ENCODE measurements around the gene CD163.
"Not testable (repeated sequence)": the region's sequence is repeated elsewhere in the genome, so short reads cannot be mapped to it uniquely, and the experiment has no call there.

The CD163 gene

DNA sequence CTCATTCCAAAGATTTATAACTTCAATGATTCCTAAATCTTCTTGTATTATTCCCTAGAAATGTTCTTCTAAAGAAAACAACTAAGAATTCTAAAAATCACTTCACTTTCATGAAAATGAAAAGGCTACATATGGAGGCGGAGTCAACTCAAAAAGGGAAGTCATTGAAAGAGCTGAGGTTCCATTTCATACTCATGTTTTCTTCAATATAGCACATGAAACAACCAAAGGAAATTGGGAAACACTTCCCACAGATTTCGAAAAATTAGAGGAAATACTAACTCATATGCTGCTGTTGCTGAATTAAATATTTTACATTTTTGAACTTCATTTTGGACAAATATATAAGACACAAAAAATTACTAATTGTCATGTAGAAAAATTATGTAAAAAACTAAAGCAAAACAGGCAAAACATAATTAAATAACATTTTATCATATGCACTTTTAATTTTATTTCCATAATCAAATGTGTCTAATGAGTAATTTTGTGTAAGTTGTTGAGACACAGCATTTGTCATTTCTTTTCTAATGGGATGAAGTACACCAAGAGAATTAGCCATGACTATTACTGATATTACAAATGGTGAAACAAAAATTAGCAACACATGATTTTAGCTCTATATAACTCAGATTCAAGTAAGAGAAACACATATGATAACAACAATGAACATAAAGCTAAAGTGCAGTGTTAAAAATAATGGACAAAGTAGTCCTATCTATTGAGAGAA lies at the start of gene CD163:
Gene CD163 (minus strand): TSS at position 92 of the 730 bp plus-strand sequence. CDS start 87 bp downstream, at position 5.
- Mint-ChIP-seq H3K4me3 (no peak within 1 kb of the TSS), H3K27me3 (peaks cover 10% of the 10 kb centered on the region), H3K36me3 (no peaks in the 10 kb centered on the region), H3K9me3 (ENCODE audit: low read depth) (peaks cover 4% of the 10 kb centered on the region), H3K27ac (no peak within 1 kb of the TSS), H3K4me1 (ENCODE audit: low read depth) (no peaks in the 10 kb centered on the region)

DNA sequence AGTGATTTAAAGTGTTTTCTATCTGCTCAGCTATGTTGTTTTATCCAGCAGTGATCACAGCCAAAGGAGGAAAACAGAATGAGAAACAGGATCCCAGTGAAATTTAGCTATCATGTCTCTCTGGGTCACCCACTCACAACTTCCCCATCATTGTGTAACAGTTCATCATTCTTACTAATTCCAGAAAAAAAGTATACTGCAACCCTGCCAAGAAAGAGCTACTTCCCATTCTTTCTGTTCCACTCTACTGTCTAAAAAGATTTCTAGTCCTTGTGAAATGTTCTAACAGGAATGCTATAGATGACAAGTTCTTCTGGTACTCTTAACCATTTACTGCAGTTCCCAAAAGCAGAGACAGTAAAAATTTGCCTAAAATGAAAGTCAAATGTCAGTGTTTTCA lies 39.2 kb upstream of the CD163 start:
- peaks cover 21% of the 10 kb centered on the region for H3K27me3 Mint-ChIP-seq
- no peaks in the 10 kb centered on the region for H3K4me1 Mint-ChIP-seq (ENCODE audit: low read depth)
- H3K9me3 Mint-ChIP-seq (ENCODE audit: low read depth): peaks cover 6% of the 10 kb centered on the region
- peaks cover 10% of the 10 kb centered on the region for H3K36me3 Mint-ChIP-seq
- H3K27ac Mint-ChIP-seq: no peak overlapping the region
- no peak overlapping the region for H3K4me3 Mint-ChIP-seq

DNA sequence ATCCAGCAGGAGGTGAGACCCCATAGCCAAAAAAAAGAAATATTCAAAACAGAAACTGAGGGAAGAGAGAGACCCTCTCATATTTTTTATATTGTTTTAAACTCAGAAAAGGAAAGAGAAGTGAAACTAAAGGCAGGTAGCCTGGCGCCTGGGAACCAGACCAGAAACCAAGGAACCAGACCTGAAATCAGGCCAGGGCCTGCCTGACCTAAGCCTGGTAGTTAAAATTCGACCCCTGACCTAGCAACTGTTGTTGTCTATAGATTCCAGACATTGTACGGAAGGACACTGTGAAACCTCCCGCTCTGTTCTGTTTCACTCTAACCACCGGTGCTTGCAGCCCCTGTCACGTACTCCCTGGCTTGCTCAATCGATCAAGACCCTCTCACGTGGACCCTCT lies 38.5 kb upstream of the CD163 start:
- Mint-ChIP-seq H3K36me3 (peaks cover 14% of the 10 kb centered on the region), H3K27me3 (peaks cover 27% of the 10 kb centered on the region), H3K4me1 (ENCODE audit: low read depth) (no peaks in the 10 kb centered on the region), H3K4me3 (no peak overlapping the region), H3K27ac (no peak overlapping the region), H3K9me3 (ENCODE audit: low read depth) (peaks cover 12% of the 10 kb centered on the region)

DNA sequence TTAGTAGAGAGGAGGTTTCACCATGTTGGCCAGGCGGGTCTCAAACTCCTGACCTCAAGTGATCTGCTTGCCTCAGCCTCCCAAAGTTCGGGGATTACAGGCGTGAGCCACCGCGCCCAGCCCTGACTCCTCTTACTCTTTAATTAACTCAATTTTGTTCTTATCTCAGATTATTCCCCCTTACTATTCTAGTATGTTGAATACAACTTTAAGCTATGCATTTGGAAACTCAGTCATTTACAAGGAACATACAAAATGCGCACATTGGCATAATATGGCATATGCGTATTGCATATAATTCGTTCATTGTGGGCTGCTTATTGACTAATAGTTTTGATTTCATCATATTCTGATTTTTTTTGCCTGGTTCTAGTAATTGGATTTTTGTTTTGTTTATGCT lies 10.8 kb upstream of the CD163 start:
- H3K27me3 Mint-ChIP-seq: no peaks in the 10 kb centered on the region
- no peaks in the 10 kb centered on the region for H3K4me1 Mint-ChIP-seq (ENCODE audit: low read depth)
- H3K27ac Mint-ChIP-seq: no peak overlapping the region
- H3K9me3 Mint-ChIP-seq (ENCODE audit: low read depth): no peaks in the 10 kb centered on the region
- H3K36me3 Mint-ChIP-seq: no peaks in the 10 kb centered on the region
- H3K4me3 Mint-ChIP-seq: no peak overlapping the region

- H3K36me3 Mint-ChIP-seq: no peaks in the 10 kb centered on the region
- no peak overlapping the region for H3K4me3 Mint-ChIP-seq
- no peak overlapping the region for H3K27ac Mint-ChIP-seq
- no peaks in the 10 kb centered on the region for H3K9me3 Mint-ChIP-seq (ENCODE audit: low read depth)
- peaks cover 5% of the 10 kb centered on the region for H3K27me3 Mint-ChIP-seq
- H3K4me1 Mint-ChIP-seq (ENCODE audit: low read depth): no peaks in the 10 kb centered on the region
Observed at GRCh38 chr12:7512553-7512952, 9.0 kb upstream of the CD163 start.

DNA sequence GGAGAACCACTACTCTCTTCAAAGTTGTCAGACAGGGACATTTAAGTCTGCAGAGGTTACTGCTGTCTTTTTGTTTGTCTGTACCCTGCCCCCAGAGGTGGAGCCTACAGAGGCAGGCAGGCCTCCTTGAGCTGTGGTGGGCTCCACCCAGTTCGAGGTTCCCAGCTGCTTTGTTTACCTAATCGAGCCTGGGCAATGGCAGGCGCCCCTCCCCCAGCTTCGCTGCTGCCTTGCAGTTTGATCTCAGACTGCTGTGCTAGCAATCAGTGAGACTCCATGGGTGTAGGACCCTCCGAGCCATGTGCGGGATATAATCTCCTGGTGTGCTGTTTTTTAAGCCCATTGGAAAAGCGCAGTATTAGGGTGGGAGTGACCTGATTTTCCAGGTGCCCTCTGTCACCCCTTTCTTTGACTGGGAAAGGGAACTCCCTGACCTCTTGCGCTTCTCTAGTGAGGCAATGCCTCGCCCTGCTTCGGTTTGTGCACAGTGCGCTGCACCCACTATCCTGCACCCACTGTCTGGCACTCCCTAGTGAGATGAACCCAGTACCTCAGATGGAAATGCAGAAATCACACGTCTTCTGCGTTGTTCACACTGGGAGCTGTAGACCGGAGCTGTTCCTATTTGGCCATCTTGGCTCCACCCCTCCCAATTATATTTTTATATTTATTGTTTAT lies 6.4 kb upstream of the CD163 start:
- not testable (repeated sequence) for H3K4me1 Mint-ChIP-seq (ENCODE audit: low read depth); H3K9me3 Mint-ChIP-seq (ENCODE audit: low read depth); H3K27me3 Mint-ChIP-seq; H3K27ac Mint-ChIP-seq; H3K4me3 Mint-ChIP-seq; H3K36me3 Mint-ChIP-seq

GRCh38 chr12:7502612-7503011 lies 965 bp downstream of the CD163 start:
- Mint-ChIP-seq H3K4me1 (ENCODE audit: low read depth) (no peaks in the 10 kb centered on the region), H3K27me3 (peaks cover 14% of the 10 kb centered on the region), H3K4me3 (no peak overlapping the region), H3K36me3 (no peaks in the 10 kb centered on the region), H3K9me3 (ENCODE audit: low read depth) (peaks cover 4% of the 10 kb centered on the region), H3K27ac (no peak overlapping the region)

DNA sequence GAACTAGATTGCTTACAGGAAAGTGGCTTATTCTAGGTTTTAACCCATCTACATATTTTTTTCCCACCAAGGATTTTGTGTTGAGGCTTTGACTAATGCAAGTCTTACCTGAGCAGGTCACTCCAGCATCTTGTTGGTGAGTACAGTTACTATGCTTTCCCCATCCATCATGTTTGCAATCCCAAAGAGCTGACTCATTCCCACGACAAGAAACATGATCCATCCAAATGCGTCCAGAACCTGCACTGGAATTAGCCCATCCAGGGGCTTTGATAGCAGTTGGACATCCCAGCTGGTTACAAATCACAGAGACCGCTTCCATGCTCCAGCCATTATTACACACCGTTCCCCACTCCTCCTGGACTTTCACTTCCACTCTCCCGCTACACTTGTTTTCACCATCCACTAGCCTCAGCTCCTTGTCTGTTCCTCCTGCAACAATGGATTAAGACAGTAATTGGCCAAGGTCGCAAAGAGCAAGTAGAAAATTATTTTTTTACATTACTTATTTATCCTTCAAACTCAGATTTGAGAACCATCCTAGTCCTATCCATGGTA lies 2.5 kb downstream of the CD163 start:
- Mint-ChIP-seq H3K27ac (no peak overlapping the region), H3K9me3 (ENCODE audit: low read depth) (peaks cover 4% of the 10 kb centered on the region)

DNA sequence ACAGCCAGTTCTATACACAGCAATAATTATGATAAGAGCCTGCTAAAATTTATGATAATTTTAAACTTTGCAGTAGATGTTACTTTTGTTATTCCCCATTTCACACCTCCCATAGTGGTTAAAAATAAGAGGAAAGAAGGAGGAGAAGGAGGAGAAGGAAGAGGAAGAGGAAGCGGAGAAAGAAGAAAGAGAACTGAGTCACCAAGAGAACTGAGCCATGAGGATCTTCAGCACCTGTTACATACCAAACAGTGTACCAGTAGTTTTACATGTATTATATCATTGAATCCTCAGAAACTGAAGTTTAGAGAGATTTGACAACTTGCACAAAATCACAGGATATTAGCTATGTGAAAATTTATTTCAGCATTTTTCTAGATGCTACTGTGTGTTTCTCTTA lies 3.9 kb downstream of the CD163 start:
- Mint-ChIP-seq H3K4me3 (no peak overlapping the region), H3K36me3 (no peaks in the 10 kb centered on the region), H3K9me3 (ENCODE audit: low read depth) (peaks cover 2% of the 10 kb centered on the region), H3K27ac (no peak overlapping the region), H3K4me1 (ENCODE audit: low read depth) (no peaks in the 10 kb centered on the region), H3K27me3 (peaks cover 23% of the 10 kb centered on the region)

More for the DNA sequence above, 2.5 kb downstream of the CD163 start:
- H3K4me1 Mint-ChIP-seq (ENCODE audit: low read depth): no peaks in the 10 kb centered on the region
- no peaks in the 10 kb centered on the region for H3K36me3 Mint-ChIP-seq
- H3K27me3 Mint-ChIP-seq: peaks cover 17% of the 10 kb centered on the region
- no peak overlapping the region for H3K4me3 Mint-ChIP-seq

- H3K27me3 Mint-ChIP-seq: peaks cover 20% of the 10 kb centered on the region
- no peaks in the 10 kb centered on the region for H3K4me1 Mint-ChIP-seq (ENCODE audit: low read depth)
- no peaks in the 10 kb centered on the region for H3K9me3 Mint-ChIP-seq (ENCODE audit: low read depth)
- no peak overlapping the region for H3K4me3 Mint-ChIP-seq
- no peaks in the 10 kb centered on the region for H3K36me3 Mint-ChIP-seq
- H3K27ac Mint-ChIP-seq: no peak overlapping the region
Observed at GRCh38 chr12:7498809-7499208, 4.8 kb downstream of the CD163 start.

GRCh38 chr12:7497661-7498060 lies 5.9 kb downstream of the CD163 start:
- no peaks in the 10 kb centered on the region for H3K36me3 Mint-ChIP-seq
- no peaks in the 10 kb centered on the region for H3K4me1 Mint-ChIP-seq (ENCODE audit: low read depth)
- H3K9me3 Mint-ChIP-seq (ENCODE audit: low read depth): no peaks in the 10 kb centered on the region
- H3K27ac Mint-ChIP-seq: no peak overlapping the region
- no peak overlapping the region for H3K4me3 Mint-ChIP-seq
- peaks cover 18% of the 10 kb centered on the region for H3K27me3 Mint-ChIP-seq

GRCh38 chr12:7496451-7496850 lies 7.1 kb downstream of the CD163 start:
- no peaks in the 10 kb centered on the region for H3K9me3 Mint-ChIP-seq (ENCODE audit: low read depth)
- H3K27ac Mint-ChIP-seq: no peak overlapping the region
- no peak overlapping the region for H3K4me3 Mint-ChIP-seq
- H3K4me1 Mint-ChIP-seq (ENCODE audit: low read depth): no peaks in the 10 kb centered on the region
- H3K27me3 Mint-ChIP-seq: peaks cover 18% of the 10 kb centered on the region
- H3K36me3 Mint-ChIP-seq: no peaks in the 10 kb centered on the region

DNA sequence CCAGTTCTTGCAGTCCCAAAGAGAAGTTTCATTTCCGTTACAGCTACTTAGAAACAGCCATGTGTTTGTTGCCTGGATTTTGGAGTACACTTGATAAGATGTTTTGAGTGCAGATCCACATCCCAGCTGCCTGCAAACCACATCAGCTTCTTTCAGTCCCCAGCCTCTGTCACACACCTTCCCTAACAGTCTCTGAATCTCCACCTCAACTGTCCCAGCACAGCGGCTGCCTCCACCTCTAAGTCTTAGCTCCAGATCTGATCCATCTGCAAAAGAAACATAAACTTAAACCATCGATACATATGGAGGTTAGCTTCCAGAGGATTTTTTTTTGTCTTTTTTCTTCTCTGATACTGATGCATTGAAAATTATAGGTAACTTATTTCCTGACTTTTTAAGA lies 8.4 kb downstream of the CD163 start:
- Mint-ChIP-seq H3K4me3 (no peak overlapping the region), H3K4me1 (ENCODE audit: low read depth) (no peaks in the 10 kb centered on the region), H3K27me3 (peaks cover 18% of the 10 kb centered on the region), H3K27ac (no peak overlapping the region), H3K9me3 (ENCODE audit: low read depth) (no peaks in the 10 kb centered on the region), H3K36me3 (no peaks in the 10 kb centered on the region)

- no peak overlapping the region for H3K27ac Mint-ChIP-seq
- H3K9me3 Mint-ChIP-seq (ENCODE audit: low read depth): no peaks in the 10 kb centered on the region
- H3K36me3 Mint-ChIP-seq: no peaks in the 10 kb centered on the region
- H3K4me3 Mint-ChIP-seq: no peak overlapping the region
- peaks cover 12% of the 10 kb centered on the region for H3K27me3 Mint-ChIP-seq
- no peaks in the 10 kb centered on the region for H3K4me1 Mint-ChIP-seq (ENCODE audit: low read depth)
Observed at GRCh38 chr12:7493006-7493405, 10.6 kb downstream of the CD163 start.

GRCh38 chr12:7486512-7486911 lies 17.1 kb downstream of the CD163 start:
- Mint-ChIP-seq H3K9me3 (ENCODE audit: low read depth) (no peaks in the 10 kb centered on the region), H3K4me1 (ENCODE audit: low read depth) (no peaks in the 10 kb centered on the region), H3K27ac (no peak overlapping the region), H3K27me3 (peaks cover 2% of the 10 kb centered on the region), H3K36me3 (no peaks in the 10 kb centered on the region), H3K4me3 (no peak overlapping the region)

Measured in activated naive CD8-positive, alpha-beta T cell (primary cell).